ENCODE results near the gene HSPB7. TPM values are rescaled to one million over a fixed set of nuclear protein-coding genes. Genes with fewer than 3 reads are reported as not detected.

HSPB7 gene
- total RNA-seq, 1 experiment from 2014 or later, result not detected

- H3K4me1 Mint-ChIP-seq (ENCODE audit: low read depth, unreplicated experiment), result no peaks in the 10 kb centered on the region
- no peak overlapping the region for H3K4me3 Mint-ChIP-seq (ENCODE audit: unreplicated experiment)
- no peaks in the 10 kb centered on the region for H3K9me3 ChIP-seq
- peaks cover 24% of the 10 kb centered on the region for H3K36me3 Mint-ChIP-seq (ENCODE audit: insufficient read depth, unreplicated experiment)
- no peak overlapping the region for H3K4me3 ChIP-seq (ENCODE audit: low read depth, low read length)
- intact Hi-C loops (cut with micrococcal nuclease; ENCODE audit: unreplicated experiment), result no loop called here
- CTCF ChIA-PET, result no interaction called here
- H3K27me3 Mint-ChIP-seq (ENCODE audit: insufficient read depth, unreplicated experiment), result no peaks in the 10 kb centered on the region
- H3K36me3 ChIP-seq (ENCODE audit: control insufficient read depth, insufficient read depth, low read length), result no peaks in the 10 kb centered on the region; the same call in 1 of the 2 replicates
- H3K9me3 Mint-ChIP-seq (ENCODE audit: unreplicated experiment), result no peaks in the 10 kb centered on the region
- H3K4me1 ChIP-seq, result no peaks in the 10 kb centered on the region
- no peak for TF ChIP-seq CTCF (IDR thresholded peaks at IDR 0.05; ENCODE audit: insufficient read depth in 1 of 2, low read depth in 1 of 2, low read length in 1 of 2, severe bottlenecking in 1 of 2, unreplicated experiment in 1 of 2)
- H3K27me3 ChIP-seq (replicated peaks; ENCODE audit: control insufficient read depth, insufficient read depth, low read length), result no peaks in the 10 kb centered on the region
- POLR2A ChIA-PET, result interaction anchor here (0.7 kb wide), 1 partner anchor 45 kb away, joined by 5 read pairs; no protein-coding TSS in a partner anchor
- DNase-seq, result no peak
- H3K27ac Mint-ChIP-seq (ENCODE audit: unreplicated experiment), result no peak overlapping the region
- BruUV-seq (replicated peaks), result no TSS peak
Measured at GRCh38 chr1:15969321-15969880, 48.4 kb downstream of the HSPB7 start.

- TF ChIP-seq CTCF (IDR thresholded peaks at IDR 0.05; ENCODE audit: insufficient read depth in 1 of 2, low read depth in 1 of 2, low read length in 1 of 2, severe bottlenecking in 1 of 2, unreplicated experiment in 1 of 2), result no peak
- Mint-ChIP-seq H3K27ac (ENCODE audit: unreplicated experiment) (no peak overlapping the region), H3K9me3 (ENCODE audit: unreplicated experiment) (no peaks in the 10 kb centered on the region), H3K36me3 (ENCODE audit: insufficient read depth, unreplicated experiment) (peaks cover 30% of the 10 kb centered on the region), H3K4me3 (ENCODE audit: unreplicated experiment) (no peak overlapping the region), H3K27me3 (ENCODE audit: insufficient read depth, unreplicated experiment) (no peaks in the 10 kb centered on the region), H3K4me1 (ENCODE audit: low read depth, unreplicated experiment) (no peaks in the 10 kb centered on the region)
- H3K4me1 ChIP-seq, result no peaks in the 10 kb centered on the region
- ChIA-PET POLR2A (no interaction called here), CTCF (no interaction called here)
- intact Hi-C loops (cut with micrococcal nuclease; ENCODE audit: unreplicated experiment), result no loop called here
- H3K4me3 ChIP-seq (ENCODE audit: low read depth, low read length), result no peak overlapping the region
- H3K36me3 ChIP-seq (ENCODE audit: control insufficient read depth, insufficient read depth, low read length), result no peaks in the 10 kb centered on the region; the same call in 1 of the 2 replicates
- no peaks in the 10 kb centered on the region for H3K27me3 ChIP-seq (replicated peaks; ENCODE audit: control insufficient read depth, insufficient read depth, low read length)
- BruUV-seq (replicated peaks), result no TSS peak
- no peaks in the 10 kb centered on the region for H3K9me3 ChIP-seq
- DNase-seq, result no peak
Measured at GRCh38 chr1:15968172-15968571, 49.7 kb downstream of the HSPB7 start.

- BruUV-seq (replicated peaks), result no TSS peak
- no peak for TF ChIP-seq CTCF (IDR thresholded peaks at IDR 0.05; ENCODE audit: insufficient read depth in 1 of 2, low read depth in 1 of 2, low read length in 1 of 2, severe bottlenecking in 1 of 2, unreplicated experiment in 1 of 2)
- H3K36me3 Mint-ChIP-seq (ENCODE audit: insufficient read depth, unreplicated experiment), result peaks cover 26% of the 10 kb centered on the region
- H3K4me3 Mint-ChIP-seq (ENCODE audit: unreplicated experiment), result no peak overlapping the region
- Histone ChIP-seq H3K9me3 (no peaks in the 10 kb centered on the region), H3K4me3 (ENCODE audit: low read depth, low read length) (no peak overlapping the region), H3K36me3 (ENCODE audit: control insufficient read depth, insufficient read depth, low read length) (no peaks in the 10 kb centered on the region; the same call in 1 of the 2 replicates), H3K27me3 (replicated peaks; ENCODE audit: control insufficient read depth, insufficient read depth, low read length) (no peaks in the 10 kb centered on the region), H3K4me1 (no peaks in the 10 kb centered on the region)
- POLR2A ChIA-PET, result no interaction called here
- DNase-seq, result no peak
- H3K4me1 Mint-ChIP-seq (ENCODE audit: low read depth, unreplicated experiment), result no peaks in the 10 kb centered on the region
- CTCF ChIA-PET, result no interaction called here
- H3K9me3 Mint-ChIP-seq (ENCODE audit: unreplicated experiment), result no peaks in the 10 kb centered on the region
- H3K27me3 Mint-ChIP-seq (ENCODE audit: insufficient read depth, unreplicated experiment), result no peaks in the 10 kb centered on the region
- intact Hi-C loops (cut with micrococcal nuclease; ENCODE audit: unreplicated experiment), result no loop called here
- H3K27ac Mint-ChIP-seq (ENCODE audit: unreplicated experiment), result no peak overlapping the region
Measured at GRCh38 chr1:15966956-15967344, 50.9 kb downstream of the HSPB7 start.
